Loucy (cell line): ENCODE results near the gene EPHA8.

ENCODE experiments used
- CTCF ChIP-seq: fragments of 200-600 bp; sonication (generic); conservative IDR thresholded peaks from 2 replicates; pipeline ENCODE4 v1.5.1; 2014; ENCODE audit warnings: mild to moderate bottlenecking, antibody characterized with exemption, low read length
- EZH2phosphoT487 ChIP-seq: fragments of 200-600 bp; IDR thresholded peaks from 2 replicates; pipeline ENCODE4 v1.6.1; 2018; ENCODE audit warnings: antibody characterized with exemption, mild to moderate bottlenecking, moderate library complexity, borderline replicate concordance

GRCh38 chr1:22570140-22570909 is 7.0 kb downstream of the EPHA8 start:
- no peak for TF ChIP-seq CTCF
- TF ChIP-seq EZH2phosphoT487 = no peak
